Dermis blood vessel endothelial cell (primary cell): ENCODE measurements around the gene ADAM30. TPM values are rescaled to one million over a fixed set of nuclear protein-coding genes. Genes with fewer than 3 reads are reported as not detected.

Experiments
- DNase-seq: peaks from one replicate; pipeline ENCODE4 v3.0.0; 2010
- total RNA-seq: library from RNA; depleted of rRNA; stranded (reverse); fragments of >200 nt; gene quantifications from 2 replicates; pipeline ENCODE4 v1.2.3, GENCODE V29; 2014

The ADAM30 gene
- total RNA-seq, 1 donor from 2014 or later: not detected

GRCh38 chr1:119906927-119907652 is 10.8 kb upstream of the ADAM30 start:
- no peak for DNase-seq

- no peak for DNase-seq
Observed at GRCh38 chr1:119903443-119903835, 7.1 kb upstream of the ADAM30 start.

- DNase-seq: no peak
Observed at GRCh38 chr1:119902775-119903442, 6.6 kb upstream of the ADAM30 start.

- no peak for DNase-seq
Observed at GRCh38 chr1:119898981-119899720, 2.8 kb upstream of the ADAM30 start.

GRCh38 chr1:119898530-119898929 is 2.2 kb upstream of the ADAM30 start:
- DNase-seq: no peak

- no peak for DNase-seq
Observed at GRCh38 chr1:119895102-119895501, 1.2 kb downstream of the ADAM30 start.

GRCh38 chr1:119893827-119894700 is 2.3 kb downstream of the ADAM30 start:
- no peak for DNase-seq

GRCh38 chr1:119893238-119893791 is 3.0 kb downstream of the ADAM30 start:
- DNase-seq: no peak

- DNase-seq: no peak
Observed at GRCh38 chr1:119891386-119891785, 4.9 kb downstream of the ADAM30 start.

GRCh38 chr1:119888476-119888875 is 7.8 kb downstream of the ADAM30 start:
- no peak for DNase-seq

GRCh38 chr1:119887427-119887826 is 8.9 kb downstream of the ADAM30 start:
- DNase-seq: no peak

GRCh38 chr1:119885903-119886783 is 10.2 kb downstream of the ADAM30 start:
- DNase-seq: peak; percentile 69

GRCh38 chr1:119884711-119885110 is 11.6 kb downstream of the ADAM30 start:
- no peak for DNase-seq

- no peak for DNase-seq
Observed at GRCh38 chr1:119883826-119884225, 12.5 kb downstream of the ADAM30 start.

- no peak for DNase-seq
Observed at GRCh38 chr1:119882132-119883049, 13.9 kb downstream of the ADAM30 start.

GRCh38 chr1:119879510-119880434 is 16.5 kb downstream of the ADAM30 start:
- no peak for DNase-seq

- DNase-seq: no peak
Observed at GRCh38 chr1:119878171-119878570, 18.1 kb downstream of the ADAM30 start.

- no peak for DNase-seq
Observed at GRCh38 chr1:119874186-119874585, 22.1 kb downstream of the ADAM30 start.
